K562 (cell line): ENCODE data around the gene TMC2. TPM values are rescaled to one million over a fixed set of nuclear protein-coding genes. Genes with fewer than 3 reads are reported as not detected.

ENCODE experiments used
- E4F1 ChIP-seq: fragments of 250-450 bp; sonication (Bioruptor Pico); IDR thresholded peaks from 2 replicates; pipeline ENCODE4 v1.5.0; 2021; ENCODE audit warnings: mild to moderate bottlenecking, borderline replicate concordance
- ETS2 ChIP-seq: IDR thresholded peaks from 2 replicates; pipeline ENCODE4 v1.6.1; 2016; ENCODE audit warnings: borderline replicate concordance, missing genetic modification characterization, mild to moderate bottlenecking, moderate library complexity, missing compliant biosample characterization; ENCODE audit not compliant: poor library complexity, severe bottlenecking
- HDAC2 ChIP-seq: fragments of 450-650 bp; IDR thresholded peaks from 2 replicates; pipeline ENCODE4 v1.6.1; 2016; ENCODE audit warnings: mild to moderate bottlenecking
- JUNB ChIP-seq: fragments of 450-650 bp; formaldehyde crosslinking; conservative IDR thresholded peaks from 2 replicates; pipeline ENCODE4 v1.4.0; 2020; ENCODE audit warnings: mild to moderate bottlenecking
- MEIS2 ChIP-seq: fragments of 450-650 bp; IDR thresholded peaks from 2 replicates; pipeline ENCODE4 v1.6.1; 2014; ENCODE audit warnings: mild to moderate bottlenecking; ENCODE audit not compliant: partially characterized antibody
- MXI1 ChIP-seq: IDR thresholded peaks from 2 replicates; pipeline ENCODE4 v1.6.1; 2011; ENCODE audit warnings: low read depth, mild to moderate bottlenecking, improper control_type of control experiment, low read length
- NEUROD1 ChIP-seq: fragments of 150-350 bp; IDR thresholded peaks from 2 replicates; pipeline ENCODE4 v1.6.1; 2014; ENCODE audit warnings: borderline replicate concordance, low read length, low read depth; ENCODE audit not compliant: partially characterized antibody
- POLR2A ChIP-seq: fragments of 450-650 bp; conservative IDR thresholded peaks from 2 replicates; pipeline ENCODE4 v1.6.1; 2016
- RBM25 ChIP-seq: fragments of 200-400 bp; formaldehyde crosslinking; IDR thresholded peaks from 2 replicates; pipeline ENCODE4 v1.6.1; 2018; ENCODE audit warnings: low read length, low read depth, moderate library complexity; ENCODE audit not compliant: severe bottlenecking
- SMARCE1 ChIP-seq: fragments of 450-650 bp; IDR thresholded peaks from 2 replicates; pipeline ENCODE4 v1.7.1; 2016; ENCODE audit warnings: mild to moderate bottlenecking
- ZBTB2 ChIP-seq: fragments of 450-650 bp; IDR thresholded peaks from 2 replicates; pipeline ENCODE4 v1.6.1; 2016; ENCODE audit warnings: antibody characterized with exemption
- ZFX ChIP-seq: sonication (generic); formaldehyde crosslinking; IDR thresholded peaks from 2 replicates; pipeline ENCODE4 v1.8.0; 2022; ENCODE audit warnings: mild to moderate bottlenecking, missing genetic modification reagents, moderate library complexity
- ZNF511 ChIP-seq: sonication (generic); formaldehyde crosslinking; IDR thresholded peaks from 2 replicates; pipeline ENCODE4 v1.8.0; 2022; ENCODE audit warnings: mild to moderate bottlenecking, missing genetic modification reagents
- polyA plus RNA-seq, 8 experiments: library from polyadenylated mRNA; depleted of rRNA in 4 of 8; stranded (reverse) in 5 of 8; unstranded in 3 of 8; fragments of >200 nt; fragmentation: Nextera tagmentation in 2 of 8; fragmentation: Illumina TruSeq in 1 of 8; extraction: Ambion mirVana in 2 of 8; extraction: Trizol in 1 of 8; gene quantifications; 2 replicates each; pipeline versions ENCODE4 v1.2.1 to v1.2.3, GENCODE V29; 2011 to 2014; ENCODE audit warnings: inconsistent platforms in 1 of 8, missing spikeins in 1 of 8
- total RNA-seq, 7 experiments: library from RNA; depleted of rRNA in 6 of 7; stranded (reverse); fragments of >200 nt in 6 of 7; fragmentation: Illumina TruSeq in 2 of 7; extraction: Trizol in 2 of 7; gene quantifications; 2 replicates each; pipeline versions ENCODE4 v1.2.1 to v1.2.3, GENCODE V29; 2011 to 2021; ENCODE audit warnings: low replicate concordance in 1 of 7
- TF ChIP-seq, protein P1 (sequence below): sonication (generic); formaldehyde crosslinking; IDR thresholded peaks from 2 replicates; pipeline ENCODE4 v1.8.1; 2023; ENCODE audit warnings: missing genetic modification reagents, mild to moderate bottlenecking, borderline replicate concordance
- TF ChIP-seq, protein P2 (sequence below): sonication (generic); formaldehyde crosslinking; IDR thresholded peaks from 2 replicates; pipeline ENCODE4 v1.8.1; 2023; ENCODE audit warnings: mild to moderate bottlenecking, missing genetic modification reagents, moderate library complexity

Gene TMC2
- total and polyA plus RNA-seq, 9 of the 15 experiments (the other 6 are each of a cell fraction or from before 2014, with no cell fraction given) = not detected

- TF ChIP-seq, protein P1, sequence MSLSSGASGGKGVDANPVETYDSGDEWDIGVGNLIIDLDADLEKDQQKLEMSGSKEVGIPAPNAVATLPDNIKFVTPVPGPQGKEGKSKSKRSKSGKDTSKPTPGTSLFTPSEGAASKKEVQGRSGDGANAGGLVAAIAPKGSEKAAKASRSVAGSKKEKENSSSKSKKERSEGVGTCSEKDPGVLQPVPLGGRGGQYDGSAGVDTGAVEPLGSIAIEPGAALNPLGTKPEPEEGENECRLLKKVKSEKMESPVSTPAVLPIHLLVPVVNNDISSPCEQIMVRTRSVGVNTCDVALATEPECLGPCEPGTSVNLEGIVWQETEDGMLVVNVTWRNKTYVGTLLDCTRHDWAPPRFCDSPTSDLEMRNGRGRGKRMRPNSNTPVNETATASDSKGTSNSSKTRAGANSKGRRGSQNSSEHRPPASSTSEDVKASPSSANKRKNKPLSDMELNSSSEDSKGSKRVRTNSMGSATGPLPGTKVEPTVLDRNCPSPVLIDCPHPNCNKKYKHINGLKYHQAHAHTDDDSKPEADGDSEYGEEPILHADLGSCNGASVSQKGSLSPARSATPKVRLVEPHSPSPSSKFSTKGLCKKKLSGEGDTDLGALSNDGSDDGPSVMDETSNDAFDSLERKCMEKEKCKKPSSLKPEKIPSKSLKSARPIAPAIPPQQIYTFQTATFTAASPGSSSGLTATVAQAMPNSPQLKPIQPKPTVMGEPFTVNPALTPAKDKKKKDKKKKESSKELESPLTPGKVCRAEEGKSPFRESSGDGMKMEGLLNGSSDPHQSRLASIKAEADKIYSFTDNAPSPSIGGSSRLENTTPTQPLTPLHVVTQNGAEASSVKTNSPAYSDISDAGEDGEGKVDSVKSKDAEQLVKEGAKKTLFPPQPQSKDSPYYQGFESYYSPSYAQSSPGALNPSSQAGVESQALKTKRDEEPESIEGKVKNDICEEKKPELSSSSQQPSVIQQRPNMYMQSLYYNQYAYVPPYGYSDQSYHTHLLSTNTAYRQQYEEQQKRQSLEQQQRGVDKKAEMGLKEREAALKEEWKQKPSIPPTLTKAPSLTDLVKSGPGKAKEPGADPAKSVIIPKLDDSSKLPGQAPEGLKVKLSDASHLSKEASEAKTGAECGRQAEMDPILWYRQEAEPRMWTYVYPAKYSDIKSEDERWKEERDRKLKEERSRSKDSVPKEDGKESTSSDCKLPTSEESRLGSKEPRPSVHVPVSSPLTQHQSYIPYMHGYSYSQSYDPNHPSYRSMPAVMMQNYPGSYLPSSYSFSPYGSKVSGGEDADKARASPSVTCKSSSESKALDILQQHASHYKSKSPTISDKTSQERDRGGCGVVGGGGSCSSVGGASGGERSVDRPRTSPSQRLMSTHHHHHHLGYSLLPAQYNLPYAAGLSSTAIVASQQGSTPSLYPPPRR (CRISPR knock-in tag) = 0 out of 2 replicates have a peak, but pooled peaks have one; percentile 81
- TF ChIP-seq NEUROD1 (peak; percentile 50), HDAC2 (0 out of 2 replicates have a peak, but pooled peaks have one; percentile 62), JUNB (CRISPR knock-in tag) (no peak), MXI1 (peak; percentile 34; the same call in 1 of the 2 replicates), SMARCE1 (0 out of 2 replicates have a peak, but pooled peaks have one; percentile 37), ZNF511 (CRISPR knock-in tag) (no peak), ZFX (CRISPR knock-in tag) (peak; percentile 93), ETS2 (tag) (no peak), RBM25 (peak; percentile 93), MEIS2 (peak; percentile 53), E4F1 (CRISPR knock-in tag) (no peak), ZBTB2 (0 out of 2 replicates have a peak, but pooled peaks have one; percentile 49), POLR2A (peak; percentile 86)
- TF ChIP-seq, protein P2, sequence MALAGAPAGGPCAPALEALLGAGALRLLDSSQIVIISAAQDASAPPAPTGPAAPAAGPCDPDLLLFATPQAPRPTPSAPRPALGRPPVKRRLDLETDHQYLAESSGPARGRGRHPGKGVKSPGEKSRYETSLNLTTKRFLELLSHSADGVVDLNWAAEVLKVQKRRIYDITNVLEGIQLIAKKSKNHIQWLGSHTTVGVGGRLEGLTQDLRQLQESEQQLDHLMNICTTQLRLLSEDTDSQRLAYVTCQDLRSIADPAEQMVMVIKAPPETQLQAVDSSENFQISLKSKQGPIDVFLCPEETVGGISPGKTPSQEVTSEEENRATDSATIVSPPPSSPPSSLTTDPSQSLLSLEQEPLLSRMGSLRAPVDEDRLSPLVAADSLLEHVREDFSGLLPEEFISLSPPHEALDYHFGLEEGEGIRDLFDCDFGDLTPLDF (CRISPR knock-in tag) = peak; percentile 83
Measured at GRCh38 chr20:2651772-2652723, 115.7 kb downstream of the TMC2 start, which contains the start of gene NOP56 (continued).
